Panc1 (cell line): Measurements from ENCODE around the gene TMEM236. TPM values are rescaled to one million over a fixed set of nuclear protein-coding genes. Genes with fewer than 3 reads are reported as not detected.

Experiments
- ATAC-seq: fragments of 200-7000 bp; cut with Tn5 transposase; 2 replicates; pipeline ENCODE4 v1.9.1; 2020; ENCODE audit warnings: mild to moderate bottlenecking, moderate library complexity
- BruUV-seq: library from RNA; stranded (reverse); fragments of 400-500 nt; replicated peaks from 2 replicates; lab custom pipeline; 2021; lab: Mats Ljungman, UMichigan
- CTCF ChIA-PET: fragments of 300-600 bp; sonication (Branson Sonifier 250); formaldehyde crosslinking; loops from one replicate; lab custom pipeline; 2022; ENCODE audit warnings: antibody characterized with exemption; lab: Charles Lee
- POLR2A ChIA-PET: fragments of 300-600 bp; sonication (Branson Sonifier 250); formaldehyde crosslinking; loops from one replicate; lab custom pipeline; 2022; ENCODE audit warnings: antibody characterized with exemption; lab: Charles Lee
- DNase-seq: peaks from one replicate; pipeline ENCODE4 v3.0.0-alpha.2; 2010; ENCODE audit warnings: low read depth, low spot score
- H3K27ac ChIP-seq: 2 replicates; pipeline ENCODE4 v1.5.1; 2011; ENCODE audit warnings: mild to moderate bottlenecking, low read length, inconsistent platforms
- H3K27me3 ChIP-seq: fragments of 200-500 bp; sonication (Bioruptor generic); 2 replicates; pipeline ENCODE4 v1.6.0; 2014; ENCODE audit warnings: low read length, inconsistent platforms; ENCODE audit not compliant: control insufficient read depth, insufficient read depth
- H3K36me3 ChIP-seq: fragments of 200-500 bp; sonication (Bioruptor generic); 2 replicates; pipeline ENCODE4 v1.5.1; 2014; ENCODE audit warnings: inconsistent platforms, mild to moderate bottlenecking, low read length, moderate library complexity; ENCODE audit not compliant: control insufficient read depth, insufficient read depth
- H3K4me1 ChIP-seq: 2 replicates; pipeline ENCODE4 v1.5.1; 2011; ENCODE audit warnings: inconsistent platforms, mild to moderate bottlenecking, low read length, moderate library complexity; ENCODE audit not compliant: control insufficient read depth, insufficient read depth
- H3K4me3 ChIP-seq, 2 experiments: 2 replicates each; pipeline ENCODE4 v1.5.1; 2011 to 2012; ENCODE audit warnings: low read depth in 2 of 2, low read length in 2 of 2, mild to moderate bottlenecking in 2 of 2, inconsistent platforms in 1 of 2, moderate library complexity in 1 of 2
- H3K9me3 ChIP-seq: fragments of 200-500 bp; sonication (Bioruptor generic); 2 replicates; pipeline ENCODE4 v1.5.1; 2014; ENCODE audit warnings: low read depth, mild to moderate bottlenecking, inconsistent platforms, low read length, moderate library complexity; ENCODE audit not compliant: control insufficient read depth, insufficient read depth
- POLR2AphosphoS5 ChIP-seq: IDR thresholded peaks from 2 replicates; pipeline ENCODE4 v1.6.1; 2012; ENCODE audit warnings: mild to moderate bottlenecking, low read depth, low read length, moderate library complexity
- SIN3A ChIP-seq: IDR thresholded peaks from 2 replicates; pipeline ENCODE4 v1.6.1; 2012; ENCODE audit warnings: low read depth, mild to moderate bottlenecking, low read length, moderate library complexity, borderline replicate concordance; ENCODE audit not compliant: insufficient read depth
- TCF7L2 ChIP-seq: IDR thresholded peaks from 2 replicates; pipeline ENCODE4 v1.6.1; 2011; ENCODE audit warnings: mild to moderate bottlenecking, low read depth, low read length, inconsistent platforms
- in situ Hi-C: cut with HindIII; loops from 2 replicates; pipeline ENCODE4 v1.10.0; 2016; ENCODE audit warnings: low sequenced_read_pairs, low pct_unique_long_range_greater_than_20kb
- intact Hi-C: fragments of 100-400 bp; cut with micrococcal nuclease; formaldehyde crosslinking; loops from one replicate; pipeline ENCODE4 v1.10.0; 2022; ENCODE audit not compliant: unreplicated experiment
- total RNA-seq: library from RNA; stranded (reverse); gene quantifications from one replicate; pipeline ENCODE4 v1.2.1, GENCODE V29; 2021; ENCODE audit not compliant: unreplicated experiment
- TF ChIP-seq, protein P1 (sequence below), 2 experiments: IDR thresholded peaks; 2 replicates each; pipeline ENCODE4 v1.6.1; 2011 to 2012; ENCODE audit warnings: low read depth in 2 of 2, control low read depth in 1 of 2, low read length in 1 of 2, mild to moderate bottlenecking in 1 of 2, moderate library complexity in 1 of 2; ENCODE audit not compliant: insufficient read depth in 1 of 2
- TF ChIP-seq, protein P2 (sequence below): fragments of 450-650 bp; IDR thresholded peaks from 2 replicates; pipeline ENCODE4 v1.5.1; 2017; ENCODE audit warnings: mild to moderate bottlenecking

TMEM236 gene
- total RNA-seq, 1 experiment from 2014 or later: 0.05 TPM

DNA sequence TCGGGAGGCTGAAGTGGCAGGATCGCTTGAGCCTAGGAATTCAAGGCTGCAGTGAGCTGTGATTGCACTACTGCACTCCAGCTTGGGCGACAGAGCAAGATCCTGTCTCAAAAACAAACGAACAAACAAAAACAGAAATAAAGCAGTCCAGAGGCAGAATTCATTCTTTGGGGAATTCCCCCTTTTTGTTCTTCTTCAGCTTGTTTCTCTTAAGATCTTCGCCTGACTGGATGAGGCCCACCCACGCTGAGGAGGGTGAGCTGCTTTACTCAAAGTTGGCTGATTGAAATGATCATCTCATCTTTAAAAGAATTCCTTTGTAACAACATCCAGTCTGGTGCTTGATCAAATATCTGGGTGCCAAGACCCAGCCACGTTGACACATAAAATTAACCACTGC lies 67.8 kb downstream of the TMEM236 start:
- no TSS peak for BruUV-seq
- in situ Hi-C loops: no loop called here
- CTCF ChIA-PET: no interaction called here

DNA sequence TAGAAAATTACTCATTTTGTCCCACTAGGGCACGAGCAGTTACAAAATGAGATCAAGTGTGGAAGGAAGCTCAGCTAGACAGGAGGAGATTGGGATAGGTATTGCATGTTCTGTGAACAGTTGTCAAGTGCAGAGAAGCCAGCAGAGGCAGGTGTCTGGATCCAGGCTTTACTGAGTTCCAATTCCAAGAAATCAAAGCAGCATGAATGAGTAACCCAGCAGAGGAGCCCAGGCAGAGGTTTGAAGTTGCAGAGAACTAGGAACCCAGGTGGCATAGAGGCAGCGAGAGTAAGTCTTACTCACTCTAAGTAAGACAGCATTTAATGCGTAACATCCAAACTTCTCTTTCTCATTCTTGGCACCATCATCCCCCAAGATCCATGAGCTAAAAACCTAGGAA lies 68.9 kb downstream of the TMEM236 start:
- no peaks in the 10 kb centered on the region for H3K27me3 ChIP-seq
- TF ChIP-seq TCF7L2: no peak
- TF ChIP-seq, protein P1, sequence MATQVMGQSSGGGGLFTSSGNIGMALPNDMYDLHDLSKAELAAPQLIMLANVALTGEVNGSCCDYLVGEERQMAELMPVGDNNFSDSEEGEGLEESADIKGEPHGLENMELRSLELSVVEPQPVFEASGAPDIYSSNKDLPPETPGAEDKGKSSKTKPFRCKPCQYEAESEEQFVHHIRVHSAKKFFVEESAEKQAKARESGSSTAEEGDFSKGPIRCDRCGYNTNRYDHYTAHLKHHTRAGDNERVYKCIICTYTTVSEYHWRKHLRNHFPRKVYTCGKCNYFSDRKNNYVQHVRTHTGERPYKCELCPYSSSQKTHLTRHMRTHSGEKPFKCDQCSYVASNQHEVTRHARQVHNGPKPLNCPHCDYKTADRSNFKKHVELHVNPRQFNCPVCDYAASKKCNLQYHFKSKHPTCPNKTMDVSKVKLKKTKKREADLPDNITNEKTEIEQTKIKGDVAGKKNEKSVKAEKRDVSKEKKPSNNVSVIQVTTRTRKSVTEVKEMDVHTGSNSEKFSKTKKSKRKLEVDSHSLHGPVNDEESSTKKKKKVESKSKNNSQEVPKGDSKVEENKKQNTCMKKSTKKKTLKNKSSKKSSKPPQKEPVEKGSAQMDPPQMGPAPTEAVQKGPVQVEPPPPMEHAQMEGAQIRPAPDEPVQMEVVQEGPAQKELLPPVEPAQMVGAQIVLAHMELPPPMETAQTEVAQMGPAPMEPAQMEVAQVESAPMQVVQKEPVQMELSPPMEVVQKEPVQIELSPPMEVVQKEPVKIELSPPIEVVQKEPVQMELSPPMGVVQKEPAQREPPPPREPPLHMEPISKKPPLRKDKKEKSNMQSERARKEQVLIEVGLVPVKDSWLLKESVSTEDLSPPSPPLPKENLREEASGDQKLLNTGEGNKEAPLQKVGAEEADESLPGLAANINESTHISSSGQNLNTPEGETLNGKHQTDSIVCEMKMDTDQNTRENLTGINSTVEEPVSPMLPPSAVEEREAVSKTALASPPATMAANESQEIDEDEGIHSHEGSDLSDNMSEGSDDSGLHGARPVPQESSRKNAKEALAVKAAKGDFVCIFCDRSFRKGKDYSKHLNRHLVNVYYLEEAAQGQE (IDR thresholded peaks at IDR 0.05; ENCODE audit: insufficient read depth in 1 of 2, low read depth in 2 of 2, low read length in 1 of 2): no peak
- TF ChIP-seq SIN3A: no peak
- TF ChIP-seq POLR2AphosphoS5: no peak
- TF ChIP-seq, protein P2, sequence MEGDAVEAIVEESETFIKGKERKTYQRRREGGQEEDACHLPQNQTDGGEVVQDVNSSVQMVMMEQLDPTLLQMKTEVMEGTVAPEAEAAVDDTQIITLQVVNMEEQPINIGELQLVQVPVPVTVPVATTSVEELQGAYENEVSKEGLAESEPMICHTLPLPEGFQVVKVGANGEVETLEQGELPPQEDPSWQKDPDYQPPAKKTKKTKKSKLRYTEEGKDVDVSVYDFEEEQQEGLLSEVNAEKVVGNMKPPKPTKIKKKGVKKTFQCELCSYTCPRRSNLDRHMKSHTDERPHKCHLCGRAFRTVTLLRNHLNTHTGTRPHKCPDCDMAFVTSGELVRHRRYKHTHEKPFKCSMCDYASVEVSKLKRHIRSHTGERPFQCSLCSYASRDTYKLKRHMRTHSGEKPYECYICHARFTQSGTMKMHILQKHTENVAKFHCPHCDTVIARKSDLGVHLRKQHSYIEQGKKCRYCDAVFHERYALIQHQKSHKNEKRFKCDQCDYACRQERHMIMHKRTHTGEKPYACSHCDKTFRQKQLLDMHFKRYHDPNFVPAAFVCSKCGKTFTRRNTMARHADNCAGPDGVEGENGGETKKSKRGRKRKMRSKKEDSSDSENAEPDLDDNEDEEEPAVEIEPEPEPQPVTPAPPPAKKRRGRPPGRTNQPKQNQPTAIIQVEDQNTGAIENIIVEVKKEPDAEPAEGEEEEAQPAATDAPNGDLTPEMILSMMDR: no peak
- ATAC-seq (no peak), DNase-seq (no peak)
- no peaks in the 10 kb centered on the region; the same call in 1 of the 2 replicates for H3K4me1 ChIP-seq
- no peaks in the 10 kb centered on the region for H3K9me3 ChIP-seq
- no peak overlapping the region for H3K4me3 ChIP-seq
- H3K27ac ChIP-seq: no peak overlapping the region
- in situ Hi-C loops: no loop called here
- CTCF ChIA-PET: interaction anchor here (0.9 kb wide), 1 partner anchor 38 kb away, joined by 3 read pairs; no protein-coding TSS in a partner anchor
- intact Hi-C loops: no loop called here
- H3K36me3 ChIP-seq: no peaks in the 10 kb centered on the region
- no TSS peak for BruUV-seq
- POLR2A ChIA-PET: no interaction called here

More for the DNA sequence above, 67.8 kb downstream of the TMEM236 start:
- ATAC-seq (no peak), DNase-seq (no peak)
- no peaks in the 10 kb centered on the region for H3K9me3 ChIP-seq
- no peaks in the 10 kb centered on the region for H3K27me3 ChIP-seq
- intact Hi-C loops: no loop called here
- H3K4me3 ChIP-seq: no peak overlapping the region
- no peaks in the 10 kb centered on the region; the same call in 1 of the 2 replicates for H3K4me1 ChIP-seq
- no peak overlapping the region for H3K27ac ChIP-seq
- H3K36me3 ChIP-seq: no peaks in the 10 kb centered on the region
- TF ChIP-seq TCF7L2 (no peak), POLR2AphosphoS5 (no peak), SIN3A (no peak)
- TF ChIP-seq, protein P1 (IDR thresholded peaks at IDR 0.05; ENCODE audit: insufficient read depth in 1 of 2, low read depth in 2 of 2, low read length in 1 of 2): no peak
- TF ChIP-seq, protein P2: no peak
- POLR2A ChIA-PET: no interaction called here
